ENCODE results near the gene PPP1R26. TPM values are rescaled to one million over a fixed set of nuclear protein-coding genes. Genes with fewer than 3 reads are reported as not detected.
"Not testable (repeated sequence)": the region's sequence is repeated elsewhere in the genome, so short reads cannot be mapped to it uniquely, and the experiment has no call there.

Gene PPP1R26
- total and polyA plus RNA-seq, 2 of the 4 experiments (the other 2 are of a cell fraction), result 3.8 to 5.6 TPM

DNA sequence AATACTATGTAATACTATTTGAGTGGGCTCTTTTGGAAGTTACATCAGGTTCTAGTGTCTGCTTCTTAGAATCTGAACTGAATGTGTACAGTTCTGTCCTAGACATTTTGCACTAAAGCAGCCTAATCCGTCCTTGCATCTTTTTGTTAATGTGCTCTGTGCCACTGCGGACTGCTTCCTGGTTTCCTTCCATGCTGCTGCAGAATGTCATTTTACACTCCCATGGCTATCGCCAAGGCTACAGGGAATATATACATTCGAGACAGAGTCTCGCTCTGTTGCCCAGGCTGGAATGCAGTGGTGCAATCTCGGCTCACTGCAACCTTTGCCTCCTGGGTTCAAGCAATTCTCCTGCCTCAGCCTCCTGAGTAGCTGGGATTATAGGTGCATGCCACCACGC lies 27.7 kb upstream of the PPP1R26 start:
- H3K4me3 ChIP-seq (ENCODE audit: insufficient read depth, low read depth, low read length); H2AFZ ChIP-seq (replicated peaks; ENCODE audit: low read length, poor library complexity); H4K91ac ChIP-seq (ENCODE audit: insufficient read depth, low read depth, low read length); BruUV-seq (replicated peaks); POLR2A ChIA-PET (ENCODE audit: unreplicated experiment); intact Hi-C loops (cut with micrococcal nuclease); H3K4me2 ChIP-seq (ENCODE audit: low read depth, low read length); H3K9me1 ChIP-seq (ENCODE audit: insufficient read depth, low read length); H3K4ac ChIP-seq (ENCODE audit: low read depth, low read length); H2BK15ac ChIP-seq (ENCODE audit: low read depth, low read length); H3K79me1 ChIP-seq (ENCODE audit: low read depth in 1 of 2, low read length in 2 of 2); H3K18ac ChIP-seq (ENCODE audit: low read depth, low read length); DNase-seq; H3K23ac ChIP-seq (ENCODE audit: low read depth, low read length); H2BK120ac ChIP-seq (ENCODE audit: low read depth, low read length); H3K14ac ChIP-seq (replicated peaks; ENCODE audit: low read depth, low read length); H3K56ac ChIP-seq (ENCODE audit: extremely low read depth, insufficient read depth, low read length); H2BK5ac ChIP-seq (ENCODE audit: low read depth, low read length, poor library complexity, severe bottlenecking); in situ Hi-C loops (cut with MboI; ENCODE audit: low sequenced_read_pairs); H2AK5ac ChIP-seq (ENCODE audit: low read depth, low read length); H4K5ac ChIP-seq (ENCODE audit: low read depth, low read length); H3K9ac ChIP-seq (ENCODE audit: low read depth, low read length); dilution Hi-C loops (cut with HindIII; ENCODE audit: low sequenced_read_pairs, unreplicated experiment); H4K20me1 ChIP-seq (ENCODE audit: insufficient read depth, low read length); H3K27ac ChIP-seq (ENCODE audit: insufficient read depth, low read length); ATAC-seq (ENCODE audit: low read depth); H2AK9ac ChIP-seq (replicated peaks; ENCODE audit: low read depth, low read length, poor library complexity); H2BK20ac ChIP-seq (ENCODE audit: low read depth, low read length); H3K4me1 ChIP-seq (ENCODE audit: control insufficient read depth, insufficient read depth, low read length); H4K8ac ChIP-seq (ENCODE audit: low read depth in 2 of 2, low read length in 2 of 2); H3K36me3 ChIP-seq (ENCODE audit: control insufficient read depth, insufficient read depth, low read length): not testable (repeated sequence)
- Histone ChIP-seq H3K27me3 (ENCODE audit: control insufficient read depth, insufficient read depth, low read length) (peaks cover 24% of the 10 kb centered on the region), H3K9me3 (ENCODE audit: control insufficient read depth, insufficient read depth, low read length) (peaks cover 14% of the 10 kb centered on the region)
- CTCF ChIA-PET, result interaction anchor here (0.7 kb wide), 1 partner anchor 16 kb away, joined by 3 read pairs; no protein-coding TSS in a partner anchor
- 36% methylated on average over 2 of the region's 7 CpGs; no CpG with 5 or more reads in 1 of the 2 experiments for WGBS, 2 experiments (ENCODE audit: extremely low coverage in 2 of 2, insufficient read length in 1 of 2)
